SK-N-SH (cell line): ENCODE measurements around the gene MGLL.

Experiments
- CTCF ChIP-seq: fragments of 200-600 bp; sonication (generic); IDR thresholded peaks from 2 replicates; pipeline ENCODE4 v1.6.1; 2017; ENCODE audit warnings: antibody characterized with exemption, mild to moderate bottlenecking, moderate library complexity
- EP300 ChIP-seq, 2 experiments: IDR thresholded peaks; 2 replicates each; pipeline versions ENCODE4 v1.4.0 to v1.6.1; 2012; ENCODE audit warnings: borderline replicate concordance in 1 of 2, low read depth in 1 of 2, low read length in 1 of 2
- EZH2phosphoT487 ChIP-seq: fragments of 200-600 bp; sonication (generic); IDR thresholded peaks from 2 replicates; pipeline ENCODE4 v1.6.1; 2017; ENCODE audit warnings: low read depth, mixed run types, mild to moderate bottlenecking, antibody characterized with exemption, moderate library complexity, borderline replicate concordance
- FOXM1 ChIP-seq: IDR thresholded peaks from 2 replicates; pipeline ENCODE4 v1.4.0; 2012; ENCODE audit warnings: low read depth, mild to moderate bottlenecking
- MAX ChIP-seq: IDR thresholded peaks from 2 replicates; pipeline ENCODE4 v1.4.0; 2012; ENCODE audit warnings: low read depth
- MEF2A ChIP-seq: IDR thresholded peaks from 2 replicates; pipeline ENCODE4 v1.4.0; 2012; ENCODE audit warnings: low read depth, borderline replicate concordance
- NFIC ChIP-seq: IDR thresholded peaks from 2 replicates; pipeline ENCODE4 v1.4.0; 2012; ENCODE audit warnings: borderline replicate concordance
- POLR2AphosphoS5 ChIP-seq: IDR thresholded peaks from 2 replicates; pipeline ENCODE4 v1.6.1; 2012; ENCODE audit warnings: low read depth, low read length
- RAD21 ChIP-seq: IDR thresholded peaks from 2 replicates; pipeline ENCODE4 v1.6.1; 2012; ENCODE audit warnings: mild to moderate bottlenecking, low read length
- SIN3A ChIP-seq: IDR thresholded peaks from 2 replicates; pipeline ENCODE4 v1.6.1; 2012; ENCODE audit warnings: low read depth, mild to moderate bottlenecking, low read length, moderate library complexity, borderline replicate concordance
- TEAD4 ChIP-seq: IDR thresholded peaks from 2 replicates; pipeline ENCODE4 v1.4.0; 2012; ENCODE audit warnings: mild to moderate bottlenecking, borderline replicate concordance; ENCODE audit not compliant: insufficient read depth

GRCh38 chr3:127808197-127808596 lies 14.1 kb downstream of the MGLL start:
- TF ChIP-seq CTCF (no peak), MAX (no peak), RAD21 (no peak), TEAD4 (no peak), EZH2phosphoT487 (no peak), POLR2AphosphoS5 (no peak), FOXM1 (no peak), SIN3A (no peak), MEF2A (no peak), EP300 (IDR thresholded peaks at IDR 0.05; ENCODE audit: borderline replicate concordance in 1 of 2, low read depth in 1 of 2, low read length in 1 of 2) (no peak), NFIC (no peak)
